ENCODE measurements around the gene TEX11. TPM values are rescaled to one million over a fixed set of nuclear protein-coding genes. Genes with fewer than 3 reads are reported as not detected.

Gene TEX11
- polyA plus RNA-seq, 1 of the 3 experiments (the other 2 are of a cell fraction): not detected

GRCh38 chrX:70505451-70505841 lies 403.1 kb downstream of the TEX11 start:
- ChIA-PET POLR2A (no interaction called here), CTCF (interaction anchor here (0.9 kb wide), 1 partner anchor 36 kb away, joined by 3 read pairs; no protein-coding TSS in a partner anchor)
- H3K9me2 ChIP-seq: no peaks in the 10 kb centered on the region
- H3F3A ChIP-seq (replicated peaks; ENCODE audit: insufficient read depth): no peaks in the 10 kb centered on the region
- no peak overlapping the region for H3K4me2 ChIP-seq
- no peak overlapping the region for H3K4me3 ChIP-seq (ENCODE audit: low read depth in 2 of 2, low read length in 1 of 2)
- no peaks in the 10 kb centered on the region for H4K20me1 ChIP-seq (ENCODE audit: insufficient read depth)
- H3K4me1 ChIP-seq (ENCODE audit: control insufficient read depth in 1 of 2, insufficient read depth in 2 of 2, low read depth in 1 of 2, low read length in 1 of 2): peaks cover 0 to 6% of the 10 kb centered on the region in 2 experiments; a peak in 1 of 4 replicates
- WGBS (ENCODE audit: low lambda C conversion rate): 54% methylated on average over 4 of the region's 4 CpGs
- no peak for DNase-seq
- H3K27me3 ChIP-seq (ENCODE audit: insufficient read depth): no peaks in the 10 kb centered on the region; the same call in 1 of the 2 replicates
- TF ChIP-seq TAF1 (IDR thresholded peaks at IDR 0.05; ENCODE audit: borderline replicate concordance, low read depth, low read length) (no peak), SMC3 (IDR thresholded peaks at IDR 0.05; ENCODE audit: low read depth, low read length) (no peak), GATA2 (CRISPR knock-in tag; IDR thresholded peaks at IDR 0.05) (no peak), FOXJ3 (CRISPR knock-in tag; IDR thresholded peaks at IDR 0.05) (no peak), FOSL2 (IDR thresholded peaks at IDR 0.05; ENCODE audit: borderline replicate concordance, low read depth) (no peak), EP300 (IDR thresholded peaks at IDR 0.05; ENCODE audit: borderline replicate concordance in 1 of 2, low read depth in 1 of 2, low read length in 1 of 2) (no peak), MXI1 (IDR thresholded peaks at IDR 0.05; ENCODE audit: low read depth, low read length) (no peak), USF2 (IDR thresholded peaks at IDR 0.05; ENCODE audit: borderline replicate concordance, low read depth, low read length) (no peak), POLR2AphosphoS5 (IDR thresholded peaks at IDR 0.05; ENCODE audit: low read depth, low read length) (no peak), MEF2A (IDR thresholded peaks at IDR 0.05; ENCODE audit: borderline replicate concordance, low read depth) (no peak), PBX3 (IDR thresholded peaks at IDR 0.05) (no peak), RXRA (IDR thresholded peaks at IDR 0.05; ENCODE audit: borderline replicate concordance, low read depth) (no peak), EZH2phosphoT487 (IDR thresholded peaks at IDR 0.05; ENCODE audit: borderline replicate concordance, low read depth) (no peak), RCOR1 (IDR thresholded peaks at IDR 0.05; ENCODE audit: low read length) (no peak), JUND (IDR thresholded peaks at IDR 0.05) (no peak), RFX5 (IDR thresholded peaks at IDR 0.05; ENCODE audit: low read length) (no peak), FOXM1 (IDR thresholded peaks at IDR 0.05; ENCODE audit: low read depth) (no peak), CTCF (IDR thresholded peaks at IDR 0.05) (no peak), NFIC (IDR thresholded peaks at IDR 0.05; ENCODE audit: borderline replicate concordance) (no peak)
- H3K9ac ChIP-seq: no peak overlapping the region
- peaks cover 0 to 14% of the 10 kb centered on the region in 2 experiments for H3K36me3 ChIP-seq (replicated peaks in 1 of 2; ENCODE audit: control insufficient read depth in 1 of 2, insufficient read depth in 2 of 2, low read length in 1 of 2)
- no peak overlapping the region for H3K27ac ChIP-seq (ENCODE audit: low read depth in 2 of 2, low read length in 1 of 2)
- H3K9me3 ChIP-seq: no peaks in the 10 kb centered on the region
- H3K79me2 ChIP-seq (ENCODE audit: insufficient read depth): no peaks in the 10 kb centered on the region
- H2AFZ ChIP-seq (ENCODE audit: low read depth): no peak overlapping the region
